Immature natural killer cell (primary cell): Measurements from ENCODE around the gene ETNPPL. TPM values are rescaled to one million over a fixed set of nuclear protein-coding genes. Genes with fewer than 3 reads are reported as not detected.

Experiments
- DNase-seq, 3 donors: peaks; one replicate each; pipeline ENCODE4 v3.0.0; 2022; ENCODE audit warnings: mixed read lengths in 1 of 3
- H3K27ac Mint-ChIP-seq, 6 donors: one replicate each; pipeline ENCODE4 v1.8.0; 2020; ENCODE audit warnings: mixed read lengths in 6 of 6, mild to moderate bottlenecking in 5 of 6, inconsistent platforms in 4 of 6, moderate library complexity in 3 of 6
- H3K27me3 Mint-ChIP-seq, 3 donors: one replicate each; pipeline ENCODE4 v1.8.0; 2020 to 2021; ENCODE audit warnings: low read depth in 3 of 3, mild to moderate bottlenecking in 3 of 3, mixed read lengths in 3 of 3, moderate library complexity in 3 of 3, inconsistent platforms in 1 of 3
- H3K36me3 Mint-ChIP-seq, 3 donors: one replicate each; pipeline ENCODE4 v1.8.0; 2020; ENCODE audit warnings: mixed read lengths in 3 of 3, inconsistent platforms in 2 of 3, mild to moderate bottlenecking in 2 of 3
- H3K4me1 Mint-ChIP-seq, 2 donors: one replicate each; pipeline ENCODE4 v1.8.0; 2020; ENCODE audit warnings: inconsistent platforms in 2 of 2, mild to moderate bottlenecking in 2 of 2, mixed read lengths in 2 of 2, moderate library complexity in 1 of 2
- H3K4me3 Mint-ChIP-seq, 5 donors: one replicate each; pipeline ENCODE4 v1.8.0; 2020; ENCODE audit warnings: mild to moderate bottlenecking in 5 of 5, mixed read lengths in 5 of 5, inconsistent platforms in 3 of 5, moderate library complexity in 3 of 5
- H3K9me3 Mint-ChIP-seq, 6 donors: one replicate each; pipeline ENCODE4 v1.8.0; 2020; ENCODE audit warnings: mild to moderate bottlenecking in 6 of 6, mixed read lengths in 6 of 6, inconsistent platforms in 4 of 6, moderate library complexity in 3 of 6
- polyA plus RNA-seq, 3 donors: library from polyadenylated mRNA; unstranded; fragments of 300-500 nt; fragmentation: Illumina TruSeq; gene quantifications; one replicate each; pipeline ENCODE4 v1.2.3, GENCODE V29; 2021

Gene ETNPPL
- polyA plus RNA-seq: not detected

DNA sequence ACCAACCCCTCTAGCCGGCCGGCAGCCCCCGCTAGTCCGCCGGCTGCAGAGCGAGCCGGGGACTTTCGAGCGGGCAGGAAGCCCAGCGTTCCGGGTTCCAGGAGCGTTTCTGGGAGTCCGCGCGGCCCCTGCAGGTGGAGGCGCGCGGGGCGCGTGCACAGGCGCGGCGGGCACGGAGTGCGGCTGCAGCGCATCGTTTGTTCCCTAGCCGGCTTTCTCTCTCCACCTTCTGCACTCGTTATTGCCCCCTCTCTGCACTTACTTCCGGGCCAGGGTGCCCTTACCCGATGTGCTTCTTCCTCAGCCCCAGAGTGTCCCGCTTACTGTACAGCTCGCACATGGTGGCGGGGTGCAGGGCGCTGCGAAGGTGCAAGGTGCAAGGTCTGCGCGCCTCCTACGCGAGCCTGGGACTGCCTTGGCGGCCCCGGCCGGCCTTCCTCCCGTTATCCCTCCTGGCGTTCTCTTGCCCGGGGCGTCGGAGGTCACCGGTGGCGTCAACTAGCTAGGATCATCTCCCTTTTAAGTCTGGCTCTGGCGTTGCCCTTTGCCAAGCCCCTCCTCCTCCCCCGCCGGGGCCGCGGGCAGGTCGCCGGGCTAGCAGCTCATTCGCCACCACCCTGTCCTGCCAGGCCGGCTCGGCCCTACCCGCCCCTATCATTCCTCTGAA, at the start of gene ETNPPL:
TSS of gene ETNPPL (minus strand) at position 495 of the 667 bp plus-strand sequence. CDS start at position 340, 155 bp downstream.
- H3K4me1 Mint-ChIP-seq: peaks cover 15 to 17% of the 10 kb centered on the region in 2 donors
- H3K4me3 Mint-ChIP-seq: peak within 1 kb of the TSS; percentile 50 to 86 (median 78)
- H3K27ac Mint-ChIP-seq: no peak within 1 kb of the TSS
- no peaks in the 10 kb centered on the region for H3K36me3 Mint-ChIP-seq
- H3K27me3 Mint-ChIP-seq: peaks cover 12 to 27% (median 17%) of the 10 kb centered on the region in 3 donors
- peaks cover 0 to 6% (median 0%) of the 10 kb centered on the region in 6 donors for H3K9me3 Mint-ChIP-seq
- no peak for DNase-seq

DNA sequence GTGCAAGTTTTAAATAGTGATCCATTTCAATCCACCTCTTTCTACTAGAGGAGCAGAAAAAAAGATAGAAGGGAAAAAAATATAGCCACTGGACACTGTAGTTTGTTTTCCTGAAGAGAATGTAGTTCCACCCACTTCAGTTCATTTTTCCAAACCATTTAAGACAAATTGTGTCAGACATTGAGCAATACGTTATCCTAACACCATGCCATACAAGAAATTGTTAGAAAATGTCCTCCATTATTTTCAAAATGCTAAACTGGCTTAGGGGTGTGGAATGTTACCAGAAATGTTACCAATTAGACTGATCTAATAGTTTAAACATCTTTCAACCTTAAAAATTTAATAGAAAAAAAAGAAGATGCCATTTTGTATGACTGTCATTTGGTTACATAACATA, 48.6 kb upstream of the ETNPPL start:
- Mint-ChIP-seq H3K27ac (no peak overlapping the region), H3K4me1 (no peaks in the 10 kb centered on the region), H3K36me3 (no peaks in the 10 kb centered on the region), H3K27me3 (peaks cover 0 to 3% (median 0%) of the 10 kb centered on the region in 3 donors), H3K4me3 (no peak overlapping the region), H3K9me3 (peaks cover 0 to 3% (median 0%) of the 10 kb centered on the region in 6 donors)
- no peak for DNase-seq

DNA sequence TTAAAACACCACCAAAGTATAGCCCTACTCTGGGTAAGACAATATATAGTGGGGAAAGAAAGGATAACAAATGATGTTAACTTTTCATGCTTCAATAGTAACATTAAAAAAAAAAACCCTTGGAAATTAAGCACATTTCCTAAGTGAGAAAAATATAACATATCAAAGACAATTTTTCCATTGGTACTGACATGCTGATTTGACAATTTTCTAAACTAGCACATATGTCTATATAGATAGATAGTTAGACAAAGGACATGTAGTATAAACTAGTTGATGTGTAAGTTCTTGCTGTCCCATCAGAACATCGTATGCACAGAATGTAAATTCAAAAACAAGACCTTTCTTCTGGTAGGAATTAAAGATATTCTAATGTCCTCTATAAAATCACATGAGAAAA, 47.2 kb upstream of the ETNPPL start:
- no peak for DNase-seq
- Mint-ChIP-seq H3K27ac (no peak overlapping the region), H3K4me1 (no peaks in the 10 kb centered on the region), H3K27me3 (peaks cover 0 to 2% (median 0%) of the 10 kb centered on the region in 3 donors), H3K36me3 (no peaks in the 10 kb centered on the region), H3K4me3 (no peak overlapping the region), H3K9me3 (peaks cover 0 to 3% (median 0%) of the 10 kb centered on the region in 6 donors)

DNA sequence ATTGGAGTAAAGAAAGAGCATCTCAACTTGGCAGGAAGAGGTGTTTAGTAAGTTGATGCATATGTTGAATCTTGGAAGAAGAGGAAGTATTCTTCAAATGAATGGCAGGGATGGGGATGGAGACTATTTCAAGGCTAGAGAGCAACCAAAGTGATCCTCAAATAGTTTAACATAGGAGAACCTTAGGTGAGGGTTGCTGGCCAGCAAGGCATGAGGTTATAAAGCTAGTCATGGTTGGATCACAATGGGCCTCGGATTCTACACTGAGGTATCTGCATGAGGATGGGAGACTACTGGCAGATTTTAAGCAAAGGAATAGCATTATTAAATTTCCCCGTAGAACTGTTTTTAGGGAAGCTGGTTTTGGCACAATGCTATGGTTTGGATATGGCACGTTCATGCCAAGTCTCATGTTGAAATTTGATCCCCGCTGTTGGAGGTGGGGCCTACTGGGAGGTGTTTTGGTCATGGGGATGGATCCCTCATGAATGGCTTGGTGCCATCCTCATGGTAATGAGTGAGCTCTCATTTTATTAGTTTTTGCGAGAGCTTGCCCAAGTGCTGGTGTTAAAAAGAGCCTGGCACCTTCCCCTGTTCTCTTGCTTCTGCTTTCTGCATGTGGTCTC, 41.9 kb upstream of the ETNPPL start:
- H3K9me3 Mint-ChIP-seq: no peaks in the 10 kb centered on the region
- H3K36me3 Mint-ChIP-seq: no peaks in the 10 kb centered on the region
- H3K27me3 Mint-ChIP-seq: peaks cover 0 to 2% (median 2%) of the 10 kb centered on the region in 3 donors
- DNase-seq: no peak
- H3K4me3 Mint-ChIP-seq: no peak overlapping the region
- no peak overlapping the region for H3K27ac Mint-ChIP-seq
- no peaks in the 10 kb centered on the region for H3K4me1 Mint-ChIP-seq

DNA sequence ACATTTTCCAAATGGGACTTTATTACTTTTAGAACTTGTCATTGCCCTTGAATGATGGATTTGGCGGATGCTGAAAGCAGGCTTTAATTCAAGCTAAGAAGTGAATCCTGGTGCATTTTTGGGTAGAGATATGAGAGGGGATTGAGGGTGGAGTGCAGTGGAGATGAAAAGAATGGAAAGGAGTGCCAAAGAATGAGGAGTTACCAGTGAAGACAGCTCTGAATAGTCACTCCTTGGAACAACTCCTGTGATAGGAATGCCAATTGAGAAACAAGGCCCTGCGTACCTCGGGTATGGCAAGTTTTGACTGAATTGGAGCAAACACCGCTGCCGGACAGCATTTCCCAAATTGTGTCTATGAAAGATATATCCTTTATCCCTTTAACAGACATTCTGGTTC, 36.5 kb upstream of the ETNPPL start:
- Mint-ChIP-seq H3K4me1 (no peaks in the 10 kb centered on the region), H3K27ac (no peak overlapping the region), H3K9me3 (no peaks in the 10 kb centered on the region), H3K4me3 (no peak overlapping the region), H3K27me3 (peaks cover 0 to 5% (median 1%) of the 10 kb centered on the region in 3 donors), H3K36me3 (no peaks in the 10 kb centered on the region)
- no peak for DNase-seq

DNA sequence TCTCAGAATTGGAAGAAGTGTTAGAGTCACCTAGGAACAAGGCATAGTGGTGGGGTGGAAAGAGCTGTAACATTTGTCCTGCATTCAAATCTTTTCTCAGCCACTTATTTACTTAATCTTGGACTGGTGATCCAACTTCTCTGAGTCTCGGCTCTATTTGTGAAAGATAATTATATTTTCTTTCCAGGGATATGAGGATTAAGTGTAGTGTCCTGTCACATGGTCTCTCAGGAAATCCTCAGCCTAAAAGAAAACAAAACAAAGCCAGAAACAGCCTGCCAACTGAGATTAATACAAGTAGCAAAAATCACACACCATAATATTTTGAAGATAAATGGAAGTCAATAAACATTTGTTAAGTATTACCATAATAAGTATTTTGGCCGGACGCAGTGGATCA, 33.3 kb upstream of the ETNPPL start:
- no peak for DNase-seq
- peaks cover 0 to 5% (median 1%) of the 10 kb centered on the region in 3 donors for H3K27me3 Mint-ChIP-seq

DNA sequence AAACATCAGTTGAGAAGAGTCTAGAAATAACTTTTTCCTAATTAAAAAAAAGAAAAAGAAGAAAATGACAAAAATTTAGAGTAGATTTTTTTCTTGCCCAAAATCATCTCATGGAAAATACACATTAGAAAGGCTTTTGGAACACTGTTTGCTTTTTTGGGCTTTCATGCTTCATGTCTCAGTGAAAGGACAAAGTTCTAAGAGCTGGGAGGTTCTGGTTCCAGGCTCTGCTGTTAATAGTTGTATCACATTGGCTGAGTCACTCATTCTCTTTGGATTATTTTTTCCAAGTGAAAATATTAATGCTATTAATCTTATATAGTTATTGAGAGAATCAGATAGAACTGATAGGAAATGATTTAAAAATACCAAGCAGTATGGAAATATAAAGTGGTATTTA, 32.9 kb upstream of the ETNPPL start:
- Mint-ChIP-seq H3K36me3 (no peaks in the 10 kb centered on the region), H3K27me3 (peaks cover 0 to 5% (median 1%) of the 10 kb centered on the region in 3 donors), H3K4me3 (no peak overlapping the region), H3K9me3 (peaks cover 0 to 2% (median 0%) of the 10 kb centered on the region in 6 donors), H3K27ac (no peak overlapping the region), H3K4me1 (no peaks in the 10 kb centered on the region)
- DNase-seq: no peak

More for the DNA sequence above, 33.3 kb upstream of the ETNPPL start:
- Mint-ChIP-seq H3K4me3 (no peak overlapping the region), H3K36me3 (no peaks in the 10 kb centered on the region), H3K4me1 (no peaks in the 10 kb centered on the region), H3K9me3 (peaks cover 0 to 2% (median 0%) of the 10 kb centered on the region in 6 donors), H3K27ac (no peak overlapping the region)

DNA sequence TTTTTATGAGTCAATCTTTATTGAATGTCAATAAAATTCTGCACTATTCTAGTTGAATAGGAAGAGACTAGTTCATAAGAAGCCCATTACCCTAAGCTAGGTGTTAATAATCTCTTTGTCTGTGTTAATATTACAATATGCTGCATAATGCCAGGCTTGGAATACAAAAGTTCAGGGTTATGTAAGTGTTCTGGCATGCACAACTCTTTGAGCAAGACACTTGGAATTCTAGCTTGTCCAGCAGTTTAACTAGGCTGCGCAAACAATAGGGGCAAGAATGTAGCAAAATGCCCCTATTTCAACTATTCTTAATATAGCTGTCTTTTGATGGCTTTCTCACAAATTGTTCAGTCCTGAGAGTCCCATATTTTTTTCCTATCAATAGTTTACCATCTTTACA, 31.3 kb upstream of the ETNPPL start:
- Mint-ChIP-seq H3K36me3 (no peaks in the 10 kb centered on the region), H3K4me1 (no peaks in the 10 kb centered on the region), H3K27ac (no peak overlapping the region), H3K4me3 (no peak overlapping the region), H3K9me3 (peaks cover 0 to 2% (median 0%) of the 10 kb centered on the region in 6 donors), H3K27me3 (peaks cover 0 to 3% (median 0%) of the 10 kb centered on the region in 3 donors)
- DNase-seq: no peak

DNA sequence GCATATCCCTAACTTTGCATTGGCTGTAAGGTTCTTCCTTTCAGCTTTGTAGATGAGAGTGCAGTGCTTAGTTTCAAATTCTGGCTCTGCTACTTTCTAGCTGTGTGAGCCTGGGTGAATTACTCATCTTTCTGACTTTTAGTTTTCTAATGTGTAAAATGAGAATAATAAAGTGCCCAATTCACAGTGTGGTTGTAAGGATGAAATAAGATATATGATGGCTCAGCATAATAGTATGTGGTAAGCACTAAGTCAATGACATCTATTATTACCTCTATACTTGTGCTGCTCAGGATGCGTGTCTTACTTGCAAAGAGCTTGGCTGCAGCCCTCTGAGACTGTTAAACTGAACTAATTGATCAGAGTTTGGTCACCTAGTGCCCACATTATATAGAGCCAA, 30.6 kb upstream of the ETNPPL start:
- Mint-ChIP-seq H3K9me3 (peaks cover 0 to 2% (median 0%) of the 10 kb centered on the region in 6 donors), H3K27ac (no peak overlapping the region), H3K4me3 (no peak overlapping the region), H3K36me3 (no peaks in the 10 kb centered on the region), H3K4me1 (no peaks in the 10 kb centered on the region), H3K27me3 (peaks cover 0 to 5% (median 3%) of the 10 kb centered on the region in 3 donors)
- DNase-seq: no peak

DNA sequence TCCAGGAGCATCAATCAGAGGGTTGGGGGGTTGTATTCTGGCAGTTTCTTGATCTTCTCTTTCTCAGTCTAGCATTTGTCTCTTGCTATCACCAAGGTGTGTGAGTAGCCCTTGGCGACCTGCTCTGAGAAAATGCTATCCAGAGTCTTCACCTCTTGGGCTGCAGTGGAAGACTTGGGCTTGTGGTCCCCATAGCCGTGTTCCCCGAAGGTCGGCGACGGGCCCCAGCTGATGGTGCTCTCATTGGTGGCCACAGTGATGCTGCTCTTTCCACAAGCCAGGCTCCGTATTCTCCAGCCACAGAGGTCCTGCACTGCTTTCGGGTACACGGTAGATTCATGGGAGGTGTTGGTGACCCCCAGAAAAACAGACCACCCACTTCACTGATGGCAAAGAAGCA, 25.9 kb upstream of the ETNPPL start:
- Mint-ChIP-seq H3K4me1 (no peaks in the 10 kb centered on the region), H3K9me3 (peaks cover 0 to 4% (median 0%) of the 10 kb centered on the region in 6 donors), H3K27me3 (peaks cover 0 to 4% (median 3%) of the 10 kb centered on the region in 3 donors), H3K4me3 (no peak overlapping the region), H3K36me3 (no peaks in the 10 kb centered on the region), H3K27ac (no peak overlapping the region)
- no peak for DNase-seq

DNA sequence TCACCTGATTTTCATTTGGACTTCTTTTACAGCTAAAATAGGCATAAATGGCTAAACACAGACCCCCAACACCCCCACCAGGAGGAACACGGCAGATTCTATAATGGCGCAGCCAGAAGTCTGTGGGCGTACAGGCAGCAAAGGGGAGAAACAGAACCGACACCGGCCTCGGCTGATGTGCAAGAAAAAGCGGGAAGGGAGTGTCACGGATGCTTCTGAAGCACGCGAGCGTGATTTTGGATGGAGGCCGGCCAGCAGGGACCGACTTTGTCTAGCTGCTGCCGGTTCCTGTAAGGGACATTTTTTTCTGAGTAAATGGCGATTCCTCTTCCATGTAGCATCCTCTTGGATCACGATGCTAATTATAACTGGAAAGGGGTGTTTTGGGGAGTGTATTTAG, 24.9 kb upstream of the ETNPPL start:
- peaks cover 0 to 4% (median 3%) of the 10 kb centered on the region in 3 donors for H3K27me3 Mint-ChIP-seq
- no peak overlapping the region for H3K4me3 Mint-ChIP-seq
- H3K4me1 Mint-ChIP-seq: no peaks in the 10 kb centered on the region
- no peak for DNase-seq
- no peak overlapping the region for H3K27ac Mint-ChIP-seq
- H3K36me3 Mint-ChIP-seq: no peaks in the 10 kb centered on the region
- H3K9me3 Mint-ChIP-seq: peaks cover 0 to 2% (median 0%) of the 10 kb centered on the region in 6 donors

DNA sequence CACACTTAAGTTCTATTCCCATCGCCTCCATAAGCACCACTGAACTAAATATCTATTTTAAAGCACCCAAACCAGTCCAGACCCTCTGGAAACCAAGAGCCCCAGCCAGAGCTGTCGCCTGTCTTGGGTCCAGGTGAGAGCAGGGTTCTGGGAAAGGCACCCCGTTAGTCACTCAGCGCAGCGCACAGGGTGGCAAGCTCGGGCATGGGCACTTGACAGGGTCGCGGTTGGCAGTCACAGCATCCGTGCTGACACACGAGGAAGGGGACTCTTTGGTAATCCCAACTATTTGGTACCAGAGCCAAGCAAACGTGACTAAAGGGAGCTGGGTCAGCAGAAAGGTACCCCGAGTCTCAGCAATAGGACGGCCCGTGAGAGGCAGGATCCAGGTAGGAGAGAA, 24.3 kb upstream of the ETNPPL start:
- no peaks in the 10 kb centered on the region for H3K36me3 Mint-ChIP-seq
- no peak overlapping the region for H3K4me3 Mint-ChIP-seq
- H3K27ac Mint-ChIP-seq: no peak overlapping the region
- DNase-seq: no peak
- H3K27me3 Mint-ChIP-seq: peaks cover 0 to 4% (median 3%) of the 10 kb centered on the region in 3 donors
- peaks cover 0 to 2% (median 0%) of the 10 kb centered on the region in 6 donors for H3K9me3 Mint-ChIP-seq
- no peaks in the 10 kb centered on the region for H3K4me1 Mint-ChIP-seq

DNA sequence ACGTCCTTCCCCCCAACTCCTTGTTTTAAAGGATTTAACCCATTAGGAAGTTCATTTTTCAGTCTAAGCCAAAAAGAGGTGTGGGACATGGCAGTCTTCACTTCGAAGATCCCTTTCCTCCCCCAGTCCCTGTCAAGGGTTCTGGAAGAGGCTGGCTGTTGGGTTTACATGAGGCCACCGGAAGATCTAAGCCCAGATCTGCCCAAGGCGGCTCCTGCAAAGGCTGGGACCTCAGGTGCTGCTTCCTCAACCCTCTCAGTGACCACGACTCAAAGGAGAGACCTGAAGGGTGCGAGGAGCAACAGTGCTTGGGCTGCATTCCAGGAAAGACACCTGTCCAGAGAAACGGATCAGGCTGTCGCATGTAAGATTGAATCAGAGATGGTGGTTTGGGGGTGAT, 23.5 kb upstream of the ETNPPL start:
- H3K27me3 Mint-ChIP-seq: peaks cover 3 to 4% (median 3%) of the 10 kb centered on the region in 3 donors
- H3K27ac Mint-ChIP-seq: no peak overlapping the region
- H3K9me3 Mint-ChIP-seq: peaks cover 0 to 2% (median 0%) of the 10 kb centered on the region in 6 donors
- no peaks in the 10 kb centered on the region for H3K36me3 Mint-ChIP-seq
- H3K4me3 Mint-ChIP-seq: no peak overlapping the region
- H3K4me1 Mint-ChIP-seq: no peaks in the 10 kb centered on the region
- no peak for DNase-seq

DNA sequence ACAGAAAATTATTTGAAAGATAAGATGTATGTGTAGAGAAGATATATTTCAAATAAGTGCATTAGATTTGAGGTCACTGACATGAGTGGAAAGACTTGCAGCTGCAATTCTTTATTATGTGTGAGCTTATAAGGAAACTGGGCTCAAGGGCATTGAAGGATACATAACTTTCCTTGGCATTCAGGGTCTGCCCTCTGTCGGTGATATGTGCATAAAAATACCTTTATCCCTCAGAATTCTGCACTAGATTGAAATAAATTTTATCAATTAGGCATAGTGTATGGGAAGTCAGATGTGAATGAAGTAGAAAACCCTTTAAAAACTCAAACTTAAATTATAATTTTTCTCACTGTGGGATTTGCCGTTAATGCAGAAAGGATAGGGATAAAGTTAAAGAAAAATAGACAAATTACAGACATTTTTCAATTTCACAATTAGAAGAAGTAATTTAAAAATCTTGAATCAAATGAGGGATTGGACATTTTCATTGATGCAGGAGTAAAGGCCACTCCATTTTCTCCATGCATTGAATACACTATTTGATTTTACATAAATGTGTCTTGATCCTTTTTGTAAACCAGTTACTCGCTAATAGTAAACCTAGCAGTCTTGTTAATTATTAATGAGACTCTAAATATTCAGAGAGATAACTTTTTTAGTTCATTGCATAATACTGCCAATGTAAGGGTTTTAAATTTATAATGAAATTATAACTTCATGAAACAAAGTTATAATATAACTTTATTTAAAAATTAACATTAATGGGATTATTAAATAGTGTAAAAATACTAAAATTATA, 21.0 kb upstream of the ETNPPL start:
- peaks cover 3 to 9% (median 3%) of the 10 kb centered on the region in 3 donors for H3K27me3 Mint-ChIP-seq
- H3K4me1 Mint-ChIP-seq: no peaks in the 10 kb centered on the region
- H3K4me3 Mint-ChIP-seq: no peak overlapping the region
- DNase-seq: no peak
- H3K27ac Mint-ChIP-seq: no peak overlapping the region
- H3K9me3 Mint-ChIP-seq: peaks cover 0 to 2% (median 0%) of the 10 kb centered on the region in 6 donors
- H3K36me3 Mint-ChIP-seq: no peaks in the 10 kb centered on the region
